Measurements from ENCODE around the gene CRADD.
"Not testable (repeated sequence)": the region's sequence is repeated elsewhere in the genome, so short reads cannot be mapped to it uniquely, and the experiment has no call there.

CRADD gene

GRCh38 chr12:93708952-93709351, 31.8 kb downstream of the CRADD start:
- 0 out of 22 replicates have a peak, but pooled peaks cover 0 to 7% (median 0%) of the 10 kb centered on the region in 11 experiments for H3K36me3 ChIP-seq
- no peak for TF ChIP-seq Cebpa-rat (IDR thresholded peaks at IDR 0.05)
- no peak overlapping the region for H3K4me3 ChIP-seq
- H3K27ac ChIP-seq, result no peak overlapping the region
- H3K4me2 ChIP-seq, result no peak overlapping the region
- H4K20me1 ChIP-seq, result no peaks in the 10 kb centered on the region; a peak in 1 of 22 replicates
- H3K9ac ChIP-seq, result no peak overlapping the region
- no peaks in the 10 kb centered on the region for H3K4me1 ChIP-seq
- peaks cover 16 to 27% (median 21%) of the 10 kb centered on the region in 11 experiments for H3K9me3 ChIP-seq (replicated peaks in 1 of 11)
- H3K27me3 ChIP-seq, result no peaks in the 10 kb centered on the region

- TF ChIP-seq Cebpa-rat (IDR thresholded peaks at IDR 0.05), result no peak
- no peak overlapping the region for H3K27ac ChIP-seq
- H3K4me1 ChIP-seq, result no peaks in the 10 kb centered on the region
- H3K27me3 ChIP-seq, result no peaks in the 10 kb centered on the region
- H3K9me3 ChIP-seq (replicated peaks in 1 of 11), result peaks cover 16 to 27% (median 21%) of the 10 kb centered on the region in 11 experiments
- H3K36me3 ChIP-seq, result 0 out of 22 replicates have a peak, but pooled peaks cover 0 to 7% (median 0%) of the 10 kb centered on the region in 11 experiments
- no peaks in the 10 kb centered on the region; a peak in 1 of 22 replicates for H4K20me1 ChIP-seq
- no peak overlapping the region for H3K4me2 ChIP-seq
- H3K9ac ChIP-seq, result no peak overlapping the region
- no peak overlapping the region for H3K4me3 ChIP-seq
These were observed 32.2 kb downstream of the CRADD start for GRCh38 chr12:93709386-93709785.

GRCh38 chr12:93710574-93710926, 33.4 kb downstream of the CRADD start:
- no peaks in the 10 kb centered on the region for H4K20me1 ChIP-seq
- H3K9ac ChIP-seq, result no peak overlapping the region
- H3K4me3 ChIP-seq, result no peak overlapping the region
- H3K27ac ChIP-seq, result no peak overlapping the region
- H3K9me3 ChIP-seq (replicated peaks in 1 of 11), result peaks cover 16 to 27% (median 21%) of the 10 kb centered on the region in 11 experiments
- TF ChIP-seq Cebpa-rat (IDR thresholded peaks at IDR 0.05), result no peak
- no peak overlapping the region for H3K4me2 ChIP-seq
- H3K36me3 ChIP-seq, result 0 out of 22 replicates have a peak, but pooled peaks cover 0 to 7% (median 0%) of the 10 kb centered on the region in 11 experiments
- H3K4me1 ChIP-seq, result no peaks in the 10 kb centered on the region
- no peaks in the 10 kb centered on the region for H3K27me3 ChIP-seq

GRCh38 chr12:93711502-93711901, 34.3 kb downstream of the CRADD start:
- H3K4me2 ChIP-seq, H3K9ac ChIP-seq, H3K4me1 ChIP-seq, H3K36me3 ChIP-seq, H3K27ac ChIP-seq, H4K20me1 ChIP-seq, H3K27me3 ChIP-seq, H3K4me3 ChIP-seq: not testable (repeated sequence)
- peaks cover 16 to 27% (median 21%) of the 10 kb centered on the region in 11 experiments for H3K9me3 ChIP-seq (replicated peaks in 1 of 11)

GRCh38 chr12:93712200-93712599, 35.0 kb downstream of the CRADD start:
- Histone ChIP-seq H4K20me1 (no peaks in the 10 kb centered on the region), H3K27ac (no peak overlapping the region), H3K4me2 (no peak overlapping the region), H3K9me3 (replicated peaks in 1 of 11) (peaks cover 16 to 27% (median 22%) of the 10 kb centered on the region in 11 experiments), H3K4me1 (no peaks in the 10 kb centered on the region), H3K36me3 (0 out of 22 replicates have a peak, but pooled peaks cover 0 to 7% (median 0%) of the 10 kb centered on the region in 11 experiments), H3K9ac (no peak overlapping the region), H3K4me3 (no peak overlapping the region), H3K27me3 (no peaks in the 10 kb centered on the region)
- no peak for TF ChIP-seq Cebpa-rat (IDR thresholded peaks at IDR 0.05)

- no peaks in the 10 kb centered on the region for H3K4me1 ChIP-seq
- no peak overlapping the region for H3K4me2 ChIP-seq
- peaks cover 20 to 34% (median 30%) of the 10 kb centered on the region in 11 experiments for H3K9me3 ChIP-seq (replicated peaks in 1 of 11)
- no peak overlapping the region for H3K4me3 ChIP-seq
- 0 out of 22 replicates have a peak, but pooled peaks cover 0 to 7% (median 0%) of the 10 kb centered on the region in 11 experiments for H3K36me3 ChIP-seq
- no peak overlapping the region for H3K27ac ChIP-seq
- TF ChIP-seq Cebpa-rat (IDR thresholded peaks at IDR 0.05), result no peak
- H3K9ac ChIP-seq, result no peak overlapping the region
- no peaks in the 10 kb centered on the region for H4K20me1 ChIP-seq
- H3K27me3 ChIP-seq, result no peaks in the 10 kb centered on the region
These were observed 35.9 kb downstream of the CRADD start for GRCh38 chr12:93713060-93713459.

- H3K4me2 ChIP-seq, result no peak overlapping the region
- H3K9me3 ChIP-seq (replicated peaks in 1 of 11), result peaks cover 21 to 36% (median 32%) of the 10 kb centered on the region in 11 experiments
- no peak overlapping the region for H3K27ac ChIP-seq
These were observed 36.6 kb downstream of the CRADD start for GRCh38 chr12:93713800-93714199.

GRCh38 chr12:93714382-93714781, 37.2 kb downstream of the CRADD start:
- no peaks in the 10 kb centered on the region for H4K20me1 ChIP-seq
- H3K4me1 ChIP-seq, result no peaks in the 10 kb centered on the region
- no peak overlapping the region for H3K4me3 ChIP-seq
- peaks cover 0 to 6% (median 0%) of the 10 kb centered on the region in 11 experiments; a peak in 1 of 22 replicates for H3K36me3 ChIP-seq
- no peak overlapping the region for H3K9ac ChIP-seq
- H3K27ac ChIP-seq, result no peak overlapping the region
- H3K27me3 ChIP-seq, result no peaks in the 10 kb centered on the region
- no peak overlapping the region for H3K4me2 ChIP-seq
- peaks cover 18 to 32% (median 27%) of the 10 kb centered on the region in 11 experiments for H3K9me3 ChIP-seq (replicated peaks in 1 of 11)
- no peak for TF ChIP-seq Cebpa-rat (IDR thresholded peaks at IDR 0.05)

More at GRCh38 chr12:93713800-93714199, 36.6 kb downstream of the CRADD start:
- Histone ChIP-seq H3K4me3 (no peak overlapping the region), H3K27me3 (no peaks in the 10 kb centered on the region), H3K4me1 (no peaks in the 10 kb centered on the region), H3K36me3 (peaks cover 0 to 7% (median 0%) of the 10 kb centered on the region in 11 experiments; a peak in 1 of 22 replicates), H3K9ac (no peak overlapping the region), H4K20me1 (no peaks in the 10 kb centered on the region)
- no peak for TF ChIP-seq Cebpa-rat (IDR thresholded peaks at IDR 0.05)

- no peak for TF ChIP-seq Cebpa-rat (IDR thresholded peaks at IDR 0.05)
- Histone ChIP-seq H3K4me2 (no peak overlapping the region), H3K9ac (no peak overlapping the region), H3K27me3 (no peaks in the 10 kb centered on the region), H3K36me3 (no peaks in the 10 kb centered on the region; a peak in 1 of 22 replicates), H4K20me1 (no peaks in the 10 kb centered on the region), H3K4me3 (no peak overlapping the region), H3K9me3 (replicated peaks in 1 of 11) (peaks cover 23 to 54% (median 43%) of the 10 kb centered on the region in 11 experiments), H3K4me1 (no peaks in the 10 kb centered on the region), H3K27ac (no peak overlapping the region)
These were observed 42.5 kb downstream of the CRADD start for GRCh38 chr12:93719710-93720109.

- H3K9me3 ChIP-seq (replicated peaks in 1 of 11), result peaks cover 23 to 54% (median 43%) of the 10 kb centered on the region in 11 experiments
- no peaks in the 10 kb centered on the region for H4K20me1 ChIP-seq
- H3K9ac ChIP-seq, result no peak overlapping the region
- H3K4me3 ChIP-seq, result no peak overlapping the region
- no peaks in the 10 kb centered on the region for H3K4me1 ChIP-seq
- H3K27me3 ChIP-seq, result no peaks in the 10 kb centered on the region
- H3K4me2 ChIP-seq, result no peak overlapping the region
- TF ChIP-seq Cebpa-rat (IDR thresholded peaks at IDR 0.05), result no peak
- no peak overlapping the region for H3K27ac ChIP-seq
- no peaks in the 10 kb centered on the region; a peak in 1 of 22 replicates for H3K36me3 ChIP-seq
These were observed 43.4 kb downstream of the CRADD start for GRCh38 chr12:93720559-93720958.
